HFFc6 (cell line): ENCODE data around the gene FKBP3. TPM values are rescaled to one million over a fixed set of nuclear protein-coding genes. Genes with fewer than 3 reads are reported as not detected.

Experiments
- DNase-seq: peaks from one replicate; pipeline ENCODE4 v3.0.0-alpha.2; 2018
- H3K27ac Mint-ChIP-seq: 2 replicates; pipeline ENCODE4 v1.8.0; 2020; ENCODE audit warnings: mild to moderate bottlenecking, mixed read lengths
- H3K27me3 Mint-ChIP-seq: 2 replicates; pipeline ENCODE4 v1.8.0; 2021; ENCODE audit warnings: mild to moderate bottlenecking, moderate library complexity, mixed read lengths; ENCODE audit not compliant: insufficient read depth
- H3K36me3 Mint-ChIP-seq: 2 replicates; pipeline ENCODE4 v1.8.0; 2021; ENCODE audit warnings: low read depth, mixed read lengths
- H3K4me1 Mint-ChIP-seq: 2 replicates; pipeline ENCODE4 v1.8.0; 2020; ENCODE audit warnings: low read depth, mixed read lengths
- H3K4me3 Mint-ChIP-seq: 2 replicates; pipeline ENCODE4 v1.8.0; 2020; ENCODE audit warnings: mild to moderate bottlenecking, moderate library complexity, mixed read lengths
- H3K9me3 Mint-ChIP-seq: 2 replicates; pipeline ENCODE4 v1.8.0; 2020; ENCODE audit warnings: mild to moderate bottlenecking, mixed read lengths
- CTCF ChIP-seq: fragments of 200-600 bp; sonication (generic); IDR thresholded peaks from 2 replicates; pipeline ENCODE4 v1.5.0; 2021; ENCODE audit warnings: antibody characterized with exemption, mild to moderate bottlenecking
- total RNA-seq, 6 experiments: library from RNA; stranded (reverse); fragmentation: NEBNext Ultra II Directional; extraction: Animal tissue kit (Norgen Biotek cat#: 25700); gene quantifications; 2 replicates in 1 of 6; 3 replicates in 5 of 6; pipeline ENCODE4 v1.2.3, GENCODE V29; 2021

The FKBP3 gene
- total RNA-seq, 6 experiments from 2014 or later, result 75.6 to 89.0 (median 79.5) TPM

- H3K27me3 Mint-ChIP-seq, result no peaks in the 10 kb centered on the region; the same call in 1 of the 2 replicates
- DNase-seq, result no peak
- H3K4me1 Mint-ChIP-seq, result peaks cover 12% of the 10 kb centered on the region; the same call in 1 of the 2 replicates
- H3K27ac Mint-ChIP-seq, result no peak overlapping the region
- H3K36me3 Mint-ChIP-seq, result peaks cover 20% of the 10 kb centered on the region
- no peaks in the 10 kb centered on the region for H3K9me3 Mint-ChIP-seq
- TF ChIP-seq CTCF, result no peak
- H3K4me3 Mint-ChIP-seq, result no peak overlapping the region
Measured at GRCh38 chr14:45128963-45129629, 5.2 kb downstream of the FKBP3 start.

GRCh38 chr14:45125754-45126153 lies 8.5 kb downstream of the FKBP3 start:
- H3K9me3 Mint-ChIP-seq, result no peaks in the 10 kb centered on the region
- no peak for DNase-seq
- H3K27ac Mint-ChIP-seq, result no peak overlapping the region
- no peaks in the 10 kb centered on the region; the same call in 1 of the 2 replicates for H3K27me3 Mint-ChIP-seq
- TF ChIP-seq CTCF, result no peak
- peaks cover 18% of the 10 kb centered on the region for H3K36me3 Mint-ChIP-seq
- peaks cover 2% of the 10 kb centered on the region; the same call in 1 of the 2 replicates for H3K4me1 Mint-ChIP-seq
- no peak overlapping the region for H3K4me3 Mint-ChIP-seq

GRCh38 chr14:45123271-45123670 lies 11.0 kb downstream of the FKBP3 start:
- no peak overlapping the region for H3K4me3 Mint-ChIP-seq
- H3K36me3 Mint-ChIP-seq, result peaks cover 32% of the 10 kb centered on the region
- no peaks in the 10 kb centered on the region for H3K4me1 Mint-ChIP-seq
- H3K27me3 Mint-ChIP-seq, result no peaks in the 10 kb centered on the region; the same call in 1 of the 2 replicates
- no peak for TF ChIP-seq CTCF
- no peak overlapping the region for H3K27ac Mint-ChIP-seq
- no peak for DNase-seq
- H3K9me3 Mint-ChIP-seq, result no peaks in the 10 kb centered on the region

- H3K27me3 Mint-ChIP-seq, result no peaks in the 10 kb centered on the region
- peaks cover 26% of the 10 kb centered on the region for H3K36me3 Mint-ChIP-seq
- H3K27ac Mint-ChIP-seq, result no peak overlapping the region
- H3K4me1 Mint-ChIP-seq, result no peaks in the 10 kb centered on the region
- no peaks in the 10 kb centered on the region for H3K9me3 Mint-ChIP-seq
- H3K4me3 Mint-ChIP-seq, result no peak overlapping the region
- no peak for TF ChIP-seq CTCF
- DNase-seq, result no peak
Measured at GRCh38 chr14:45120096-45120495, 14.2 kb downstream of the FKBP3 start.

GRCh38 chr14:45118594-45118993 lies 15.7 kb downstream of the FKBP3 start:
- H3K27me3 Mint-ChIP-seq, result no peaks in the 10 kb centered on the region
- no peaks in the 10 kb centered on the region for H3K9me3 Mint-ChIP-seq
- peaks cover 3% of the 10 kb centered on the region for H3K4me1 Mint-ChIP-seq
- H3K4me3 Mint-ChIP-seq, result no peak overlapping the region
- H3K36me3 Mint-ChIP-seq, result peaks cover 29% of the 10 kb centered on the region
- no peak for TF ChIP-seq CTCF
- H3K27ac Mint-ChIP-seq, result no peak overlapping the region
- no peak for DNase-seq
